Epithelial cell of proximal tubule (primary cell): ENCODE results near the gene NME5. TPM values are rescaled to one million over a fixed set of nuclear protein-coding genes. Genes with fewer than 3 reads are reported as not detected.

ENCODE experiments used
- DNase-seq: peaks from one replicate; pipeline ENCODE4 v3.0.0-alpha.2; 2011; ENCODE audit warnings: low read depth
- H3K4me3 ChIP-seq: 2 replicates; pipeline ENCODE4 v1.5.1; 2011; ENCODE audit warnings: low read depth, mild to moderate bottlenecking, low read length
- CTCF ChIP-seq: conservative IDR thresholded peaks from 2 replicates; pipeline ENCODE4 v1.5.1; 2012; ENCODE audit warnings: low read depth, mild to moderate bottlenecking, low read length
- total RNA-seq: library from RNA; depleted of rRNA; stranded (reverse); fragments of >200 nt; gene quantifications from 2 replicates; pipeline ENCODE4 v1.2.3, GENCODE V29; 2015

Gene NME5
- 1.0 and 3.1 TPM in 2 replicates for total RNA-seq

- H3K4me3 ChIP-seq = peak within 1 kb of the TSS; percentile 72
- peak; percentile 22 for DNase-seq
- TF ChIP-seq CTCF = no peak
These were observed at the start of gene NME5 for GRCh38 chr5:138138949-138139780. TSS of gene NME5 (minus strand) at chr5:138139428. CDS start at chr5:138138780, 648 bp downstream.

DNA sequence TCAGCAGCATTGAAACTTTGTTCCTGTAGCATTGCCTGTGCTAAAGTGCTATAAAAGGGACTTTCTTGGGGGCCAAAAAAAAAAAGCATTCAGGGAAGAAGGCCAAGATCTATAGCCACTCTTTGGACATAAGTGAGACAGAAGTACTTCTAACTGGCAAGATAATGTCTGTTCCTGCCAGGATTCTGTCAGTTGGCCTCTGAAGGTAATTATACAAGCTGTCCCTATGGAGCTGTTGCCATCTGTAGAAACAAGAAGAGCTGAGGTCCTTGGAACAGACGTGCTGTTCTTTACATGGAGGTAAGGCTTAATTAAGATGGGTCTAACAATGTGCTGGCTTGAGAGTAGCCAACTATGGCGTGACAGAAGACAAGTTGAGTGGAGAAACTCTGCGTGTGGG is 49.4 kb upstream of the NME5 start:
- H3K4me3 ChIP-seq = no peak overlapping the region
- TF ChIP-seq CTCF = no peak
- DNase-seq = no peak

DNA sequence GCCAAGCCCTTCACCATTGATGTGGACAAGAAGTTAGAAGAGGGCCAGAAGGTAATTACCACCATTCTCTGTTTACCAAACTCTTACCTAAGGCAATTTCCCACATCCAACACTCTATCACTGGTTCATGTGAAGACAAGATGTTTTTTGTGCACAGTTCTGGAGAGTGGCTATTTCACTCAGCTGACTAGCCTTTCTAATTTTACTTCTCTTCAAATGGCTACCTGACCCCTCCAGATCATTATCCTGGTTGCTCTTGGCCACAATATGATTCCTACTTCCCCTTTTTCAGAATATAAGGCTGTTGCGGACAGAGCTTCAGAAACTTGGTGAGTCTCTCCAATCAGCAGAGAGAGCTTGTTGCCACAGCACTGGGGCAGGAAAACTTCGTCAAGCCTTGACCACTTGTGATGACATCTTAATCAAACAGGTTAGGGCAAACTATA is 46.8 kb upstream of the NME5 start:
- DNase-seq = no peak
- H3K4me3 ChIP-seq = no peak overlapping the region
- no peak for TF ChIP-seq CTCF

GRCh38 chr5:138182808-138183207 is 43.6 kb upstream of the NME5 start:
- TF ChIP-seq CTCF = no peak
- H3K4me3 ChIP-seq = no peak overlapping the region
- no peak for DNase-seq

GRCh38 chr5:138180841-138181240 is 41.6 kb upstream of the NME5 start:
- DNase-seq = no peak
- H3K4me3 ChIP-seq = no peak overlapping the region
- TF ChIP-seq CTCF = no peak

- peak; percentile 70 for TF ChIP-seq CTCF
- peak overlapping the region; percentile 87 for H3K4me3 ChIP-seq
- peak; percentile 36 for DNase-seq
These were observed 41.1 kb upstream of the NME5 start for GRCh38 chr5:138180183-138180782.
